ENCODE results near the gene ABLIM1. TPM values are rescaled to one million over a fixed set of nuclear protein-coding genes. Genes with fewer than 3 reads are reported as not detected.

ABLIM1 gene
- total RNA-seq, 4 donors from 2014 or later, result 193 to 248 (median 208) TPM

GRCh38 chr10:114520453-114520852 lies 137.6 kb downstream of the ABLIM1 start:
- TF ChIP-seq CTCF (IDR thresholded peaks at IDR 0.05; ENCODE audit: low read depth), result no peak

GRCh38 chr10:114519756-114520293 lies 138.2 kb downstream of the ABLIM1 start:
- TF ChIP-seq CTCF (IDR thresholded peaks at IDR 0.05; ENCODE audit: low read depth), result no peak

GRCh38 chr10:114519306-114519669 lies 138.8 kb downstream of the ABLIM1 start:
- TF ChIP-seq CTCF (IDR thresholded peaks at IDR 0.05; ENCODE audit: low read depth), result no peak

- TF ChIP-seq CTCF (IDR thresholded peaks at IDR 0.05; ENCODE audit: low read depth), result no peak
These were observed 139.4 kb downstream of the ABLIM1 start for GRCh38 chr10:114518401-114519305.

GRCh38 chr10:114517368-114518250 lies 140.5 kb downstream of the ABLIM1 start:
- TF ChIP-seq CTCF (IDR thresholded peaks at IDR 0.05; ENCODE audit: low read depth), result no peak

- no peak for TF ChIP-seq CTCF (IDR thresholded peaks at IDR 0.05; ENCODE audit: low read depth)
These were observed 141.7 kb downstream of the ABLIM1 start for GRCh38 chr10:114516356-114516755.

Data from subcutaneous adipose tissue (tissue), 4 donors.